Stimulated activated CD4-positive, alpha-beta T cell treated with anti-CD3 and anti-CD28 coated beads, Interleukin-2, amount 100 ng/mL, for 4 hours (primary cell): Measurements from ENCODE around the gene EFNA5.

Source experiments
- DNase-seq: peaks from one replicate; pipeline ENCODE4 v3.0.0-alpha.2; 2020; ENCODE audit warnings: low read depth

Gene EFNA5

DNA sequence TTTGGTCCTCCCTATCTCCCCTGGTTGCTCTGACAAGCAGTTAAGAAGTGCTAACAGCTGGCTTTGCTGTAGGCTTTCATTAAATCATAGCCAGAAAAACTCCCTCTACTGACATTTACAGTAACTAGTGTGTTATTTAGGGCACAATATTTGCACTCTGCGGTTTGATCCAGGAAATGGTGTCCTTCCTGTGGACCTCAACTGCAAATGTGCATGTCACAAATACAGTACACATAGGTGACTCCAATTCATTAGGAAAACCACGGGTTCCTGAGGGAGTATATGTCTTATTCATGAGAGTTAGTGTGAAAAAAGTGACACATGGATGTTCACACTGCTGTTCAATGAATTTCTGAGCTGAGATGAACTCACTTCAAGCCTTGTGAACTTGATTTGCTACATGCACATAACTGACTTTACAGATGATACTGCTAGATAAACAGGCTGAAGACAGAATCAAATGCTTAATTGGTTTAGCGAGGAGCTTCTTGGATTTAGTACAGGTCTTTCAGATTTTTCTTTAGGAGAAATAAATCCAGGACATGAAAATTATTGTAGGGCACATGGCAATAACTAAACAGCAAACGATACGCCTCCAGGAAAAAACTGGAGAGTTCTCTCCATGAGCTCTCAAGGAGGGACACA is 281.5 kb downstream of the EFNA5 start:
- no peak for DNase-seq

DNA sequence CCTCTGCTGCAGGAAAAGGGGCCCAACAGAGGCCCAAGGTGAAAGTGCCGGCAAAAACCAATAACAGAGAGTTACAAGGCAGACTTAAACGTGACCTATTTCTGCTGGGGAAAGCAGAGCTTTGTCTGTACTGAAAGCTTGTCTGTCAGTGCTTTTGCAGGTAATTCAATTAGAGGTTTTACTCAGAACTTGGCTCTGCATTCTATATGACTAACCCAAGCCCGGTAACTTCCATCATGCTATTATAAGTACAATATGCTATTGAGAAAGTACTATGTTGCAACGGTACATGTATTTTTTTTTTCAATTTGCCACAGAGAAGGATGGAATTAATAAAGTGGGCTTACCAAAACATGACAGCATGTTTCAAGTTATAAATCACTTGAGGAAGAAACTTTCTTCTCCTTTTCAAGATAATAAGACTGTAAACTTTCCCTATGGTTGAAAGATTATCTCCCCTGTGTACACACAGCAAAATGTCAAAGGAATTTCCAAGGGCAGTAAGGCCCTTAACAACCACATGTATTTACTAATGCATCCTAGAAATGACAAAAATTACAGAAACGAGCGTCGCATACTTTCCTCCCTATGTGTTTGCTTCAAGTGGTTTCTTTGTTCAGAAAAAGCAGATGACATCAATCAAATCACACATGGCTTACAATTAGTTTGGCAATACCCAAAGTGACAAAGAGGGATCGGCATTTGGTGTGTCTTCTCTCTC is 282.4 kb downstream of the EFNA5 start:
- DNase-seq, result no peak

DNA sequence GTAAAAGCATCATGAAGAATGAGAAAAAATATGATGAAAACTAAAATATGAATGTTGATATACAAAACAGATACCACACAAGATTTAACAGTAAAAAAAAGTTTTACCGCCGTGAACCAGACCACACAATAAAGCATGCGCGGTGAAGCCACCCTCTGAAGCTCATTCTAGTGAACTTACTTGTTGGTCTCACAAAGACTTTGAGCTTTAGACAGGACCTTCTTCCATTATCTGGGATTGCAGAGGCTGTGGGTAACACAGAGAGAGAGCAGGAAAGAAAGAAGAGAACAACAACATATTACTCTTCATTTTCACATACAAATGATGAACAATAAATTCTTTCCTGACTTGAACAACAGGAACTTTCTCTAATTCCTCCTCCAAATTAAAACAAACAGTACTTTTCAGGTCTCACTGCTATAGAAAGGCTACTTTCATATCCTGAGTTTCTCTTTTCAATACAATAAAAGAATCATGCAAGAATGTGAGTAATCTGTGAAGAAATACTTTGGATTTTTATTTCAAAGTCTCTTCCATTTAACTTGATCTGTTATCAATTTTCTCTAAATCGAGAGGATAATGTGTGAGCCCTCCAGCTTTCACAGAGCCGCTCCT is 283.1 kb downstream of the EFNA5 start:
- no peak for DNase-seq

DNA sequence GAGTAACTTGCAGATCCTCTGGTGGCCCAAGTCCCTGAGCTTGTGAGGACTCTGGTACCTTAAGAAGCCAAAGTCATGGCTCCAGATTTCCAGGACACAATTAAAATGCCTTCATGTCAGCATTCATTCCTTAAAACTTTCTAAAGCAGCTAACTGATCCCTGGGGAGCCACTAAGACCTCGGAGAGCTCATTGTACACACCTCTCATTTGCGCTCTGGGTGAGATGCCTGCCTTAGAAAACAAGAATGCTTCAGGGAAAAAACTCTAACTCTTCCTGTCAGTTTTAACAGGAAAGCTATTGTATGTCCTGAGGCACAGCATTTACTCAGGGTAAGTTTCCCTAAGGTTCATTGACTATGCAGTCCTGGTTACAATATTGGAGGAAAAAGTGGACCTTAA is 285.0 kb downstream of the EFNA5 start:
- DNase-seq, result no peak

DNA sequence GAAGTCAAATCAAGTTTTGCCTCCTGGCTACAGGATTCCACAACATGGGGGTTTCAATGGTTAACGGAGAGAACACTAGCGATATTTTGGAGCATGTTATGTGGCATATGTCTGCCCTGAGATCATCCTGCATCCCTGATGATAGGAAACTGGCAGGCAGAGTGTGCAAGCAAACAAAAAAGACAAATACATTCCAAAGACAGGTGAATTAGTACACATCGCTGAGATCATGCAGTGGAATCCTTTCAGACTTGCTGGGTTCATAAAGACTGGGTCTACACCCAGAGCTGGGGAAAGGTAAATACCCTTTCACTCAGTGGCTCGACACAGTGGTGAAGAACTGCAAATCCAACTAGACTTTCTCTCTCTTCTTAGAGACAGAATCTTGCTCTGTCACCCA is 286.5 kb downstream of the EFNA5 start:
- no peak for DNase-seq

DNA sequence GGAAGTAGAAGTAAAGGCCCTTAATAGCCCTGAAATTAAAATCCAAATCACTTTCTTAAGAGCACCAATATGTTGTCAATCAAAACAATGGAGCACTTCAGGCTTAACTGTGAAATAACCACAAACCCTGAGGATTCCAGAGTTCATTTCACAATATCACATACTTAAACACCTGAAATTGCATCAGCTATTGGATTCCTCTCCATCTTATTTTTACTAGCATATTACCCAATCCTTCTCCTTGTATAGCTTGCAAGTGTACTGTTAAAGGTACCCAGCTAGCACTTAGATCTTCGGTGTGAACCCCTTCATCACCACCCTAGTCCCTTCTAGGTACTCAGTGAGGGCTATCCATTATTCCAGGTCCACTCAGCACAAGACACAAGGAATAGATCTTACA is 287.3 kb downstream of the EFNA5 start:
- DNase-seq, result no peak

DNA sequence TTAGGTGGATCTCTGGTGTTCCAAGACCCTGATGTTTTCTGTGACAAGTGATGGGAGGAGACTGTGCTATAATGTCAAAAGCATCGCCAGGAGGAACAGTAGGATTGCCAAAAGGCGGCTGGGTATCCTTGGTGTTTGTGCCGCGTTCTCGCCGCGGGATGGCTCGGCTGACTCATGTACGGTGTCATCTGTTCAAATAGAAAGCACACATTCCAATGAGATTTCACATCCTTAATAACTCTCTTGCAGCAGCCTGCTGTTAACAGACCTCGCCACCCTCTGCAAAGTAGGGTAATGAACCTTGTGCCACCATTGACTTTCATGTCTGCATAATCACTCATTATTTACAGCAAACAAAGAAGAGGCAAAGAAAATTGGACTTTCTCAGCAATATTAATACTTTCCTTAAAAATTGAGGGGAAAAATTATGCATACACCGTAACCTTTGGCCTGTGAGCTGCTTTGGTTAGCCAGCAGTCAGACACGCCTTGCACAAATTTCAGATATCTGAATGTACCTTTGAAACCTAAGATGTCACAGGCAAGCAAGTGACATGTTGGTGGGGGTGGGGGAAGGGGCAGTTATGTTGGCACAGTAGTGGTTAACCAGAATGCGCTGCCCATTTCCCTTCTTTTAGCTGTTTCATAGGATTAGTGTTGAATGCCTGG is 289.4 kb downstream of the EFNA5 start:
- no peak for DNase-seq

DNA sequence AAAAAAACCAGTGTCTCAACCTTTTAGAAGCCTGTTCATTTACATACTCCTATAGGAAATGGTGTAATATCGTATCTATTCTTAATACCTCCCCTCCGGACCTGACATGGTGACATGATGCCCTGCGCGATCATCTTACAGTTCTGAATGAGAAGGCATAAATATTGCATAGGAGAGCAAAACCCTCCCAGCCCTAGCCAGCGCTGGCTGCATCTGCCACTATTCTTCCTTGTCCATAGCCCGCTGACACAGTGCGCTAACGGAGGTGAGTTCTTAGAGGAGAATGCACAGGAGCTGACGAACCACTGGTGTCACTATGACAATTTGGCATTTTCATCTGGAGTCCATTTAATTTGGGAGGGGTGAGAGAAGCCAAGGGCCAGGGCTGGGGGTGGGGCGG is 290.1 kb downstream of the EFNA5 start:
- no peak for DNase-seq

DNA sequence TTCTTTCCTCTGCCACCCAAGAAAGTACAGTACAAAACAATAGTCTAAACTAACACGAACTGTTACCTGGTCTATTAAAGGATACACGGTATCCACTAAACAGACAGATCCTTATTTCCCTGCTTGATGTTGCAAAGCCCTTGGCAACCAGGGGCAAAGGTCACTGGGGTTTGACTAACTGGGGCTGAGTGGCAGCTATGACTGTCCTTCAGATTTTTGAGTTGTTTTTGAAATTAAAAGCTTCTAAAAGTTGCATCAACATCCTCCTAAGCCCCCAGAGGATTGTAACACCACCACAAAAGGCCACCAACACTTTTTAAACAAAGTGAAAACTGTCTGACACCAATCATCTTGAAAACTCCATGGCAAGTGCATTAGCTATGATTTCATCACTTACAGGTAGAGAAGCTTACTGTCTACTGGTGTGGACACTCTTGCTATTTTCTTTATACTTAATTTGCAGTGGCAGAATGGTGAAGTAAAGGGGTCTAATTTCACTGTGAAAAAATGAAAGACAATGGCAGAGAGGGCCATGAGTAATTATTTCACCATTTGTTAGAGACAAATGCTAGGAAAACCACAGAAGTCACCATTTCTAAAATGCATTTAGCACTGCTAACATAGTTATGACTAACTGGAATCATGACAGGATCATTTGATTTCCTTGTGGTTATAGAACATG is 292.4 kb downstream of the EFNA5 start:
- DNase-seq, result no peak

DNA sequence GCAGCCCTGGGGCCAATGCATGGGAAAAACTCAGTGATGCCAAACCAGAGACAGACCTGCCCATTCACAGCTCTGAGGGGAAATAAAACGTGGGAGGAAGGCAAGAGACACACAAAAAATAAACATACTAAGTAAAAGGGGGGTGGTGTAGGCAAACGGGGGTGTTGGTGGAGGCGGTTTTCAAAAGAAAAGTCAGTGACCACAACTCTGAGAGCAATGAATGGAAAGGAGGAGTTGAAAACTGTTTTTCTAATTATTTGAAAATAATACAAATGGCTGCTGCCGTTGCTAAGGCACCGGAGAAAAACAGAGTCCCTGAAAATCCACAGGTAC is 293.5 kb downstream of the EFNA5 start:
- no peak for DNase-seq

DNA sequence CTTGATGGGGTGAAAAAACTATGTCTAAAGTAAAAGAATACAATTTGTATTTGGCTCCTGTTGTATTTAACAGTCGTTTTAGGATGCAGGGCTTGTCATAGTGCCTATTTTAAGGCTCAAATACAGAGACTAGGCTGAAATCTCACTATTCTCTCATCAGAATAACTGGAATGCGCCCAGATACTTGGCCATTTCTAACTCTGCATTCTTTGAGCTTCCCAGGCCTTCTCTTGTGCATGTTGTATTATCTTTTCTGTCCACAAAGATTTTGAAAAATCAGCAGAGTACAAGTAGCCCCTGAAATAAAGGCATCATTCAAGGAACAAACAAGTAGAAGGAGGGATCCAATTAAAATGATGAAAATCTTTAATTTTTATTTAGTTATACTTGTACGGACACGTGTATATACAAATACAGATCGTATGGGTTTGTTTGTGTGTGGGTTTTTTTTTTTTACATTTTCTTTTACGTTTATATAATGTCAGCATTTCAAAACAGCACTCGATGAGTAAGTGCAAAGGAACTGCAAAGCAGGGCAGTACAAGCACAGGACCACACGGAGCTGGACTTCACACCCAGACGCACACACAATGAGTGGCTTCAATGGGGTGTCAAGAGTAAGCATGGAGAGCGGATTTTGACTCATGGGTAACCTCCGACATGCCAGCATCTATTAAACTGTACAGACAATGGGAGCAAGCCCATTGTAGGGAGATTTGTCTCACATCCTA is 294.0 kb downstream of the EFNA5 start:
- DNase-seq, result no peak

DNA sequence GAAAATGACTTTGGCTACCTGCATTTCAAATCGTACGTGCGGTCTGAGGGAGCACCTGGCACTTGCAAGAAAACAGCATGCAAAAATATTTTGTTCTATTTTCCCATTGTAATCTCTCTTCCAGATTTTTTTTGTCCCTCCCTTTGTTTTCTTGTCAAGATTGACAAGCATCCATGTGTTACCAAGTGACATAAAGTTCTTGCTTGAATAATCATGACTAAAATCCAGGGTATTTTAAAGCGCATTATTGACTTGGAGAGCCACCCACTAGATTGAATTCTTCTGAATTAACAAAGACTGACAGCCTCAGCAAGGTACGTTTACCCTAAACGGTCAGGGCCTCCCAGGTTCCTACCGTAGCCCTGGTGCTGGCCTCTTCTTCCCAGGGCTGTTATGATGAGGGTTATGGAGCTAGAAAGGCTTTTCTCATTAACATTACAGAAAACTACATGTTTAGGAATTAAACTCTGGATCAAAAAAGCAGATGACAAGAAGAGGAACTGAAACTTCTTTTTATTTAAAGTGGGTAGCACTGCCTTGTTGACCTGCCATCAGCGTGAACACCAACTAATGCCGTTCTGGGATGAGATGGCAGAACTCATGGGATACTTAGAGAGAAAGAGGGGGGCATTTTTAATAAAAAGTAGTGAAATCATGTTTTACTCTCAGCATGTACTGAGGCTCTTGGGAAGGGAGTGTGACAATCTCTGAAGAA is 297.0 kb downstream of the EFNA5 start:
- DNase-seq, result no peak

DNA sequence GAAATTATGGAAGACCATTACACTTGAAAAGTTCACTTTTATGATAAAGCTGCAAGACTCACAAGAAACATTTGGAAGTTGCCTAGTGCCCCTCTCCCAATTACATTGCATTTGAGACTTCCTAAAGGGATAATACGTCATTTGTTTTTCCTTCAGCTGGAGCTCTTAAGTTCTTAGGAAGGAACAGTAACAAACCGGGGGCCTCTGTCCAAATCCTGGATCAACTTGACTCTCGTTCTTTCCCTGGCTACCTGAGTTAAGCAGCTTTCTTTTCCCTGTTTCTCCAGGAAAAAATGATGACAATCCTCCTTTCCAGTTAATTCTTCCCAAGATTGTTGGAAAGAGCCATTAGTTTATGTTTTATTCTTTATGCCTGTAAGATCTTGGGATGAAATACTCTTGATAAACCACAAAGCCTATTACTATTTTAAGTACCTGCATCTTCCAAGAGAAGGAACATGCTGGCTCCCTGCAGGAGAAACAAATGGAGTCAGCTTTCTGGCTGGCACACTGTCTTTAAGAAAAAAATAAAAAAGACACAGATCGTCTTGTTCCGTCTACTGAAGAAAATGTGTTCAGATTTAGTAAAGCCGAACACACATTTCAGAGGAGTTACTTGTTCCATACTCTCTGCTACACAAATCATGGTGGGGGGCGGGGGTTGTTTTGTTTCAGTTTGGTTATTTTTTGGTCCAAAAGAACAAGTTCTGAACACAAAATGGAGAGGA is 297.9 kb downstream of the EFNA5 start:
- no peak for DNase-seq

DNA sequence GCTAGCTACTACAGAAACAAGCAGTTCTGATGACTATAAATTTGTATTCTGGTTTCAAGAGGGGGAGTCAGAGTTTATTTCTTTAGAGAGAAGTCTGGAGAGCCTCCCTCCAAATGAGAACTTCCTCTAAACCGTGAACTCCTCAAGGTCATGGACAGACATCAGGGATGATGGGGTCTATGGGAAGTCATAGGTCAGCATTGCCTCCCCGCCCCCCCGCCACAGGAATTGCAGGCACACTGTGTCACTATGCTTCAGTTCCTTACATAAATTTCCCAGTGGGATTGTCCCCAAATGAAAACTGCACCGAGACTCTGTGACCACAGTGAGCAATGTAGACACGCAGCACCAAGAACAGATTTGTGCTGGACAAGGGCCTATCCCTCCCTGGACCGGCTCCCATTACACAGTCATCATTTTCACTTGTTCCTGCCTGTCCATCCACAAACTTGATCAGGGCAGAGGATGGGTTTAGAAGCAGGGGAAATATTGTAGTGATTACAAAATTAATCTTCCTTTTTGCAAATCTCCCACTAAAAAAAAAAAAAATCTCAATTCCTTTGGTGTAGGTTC is 300.3 kb downstream of the EFNA5 start:
- DNase-seq, result no peak

DNA sequence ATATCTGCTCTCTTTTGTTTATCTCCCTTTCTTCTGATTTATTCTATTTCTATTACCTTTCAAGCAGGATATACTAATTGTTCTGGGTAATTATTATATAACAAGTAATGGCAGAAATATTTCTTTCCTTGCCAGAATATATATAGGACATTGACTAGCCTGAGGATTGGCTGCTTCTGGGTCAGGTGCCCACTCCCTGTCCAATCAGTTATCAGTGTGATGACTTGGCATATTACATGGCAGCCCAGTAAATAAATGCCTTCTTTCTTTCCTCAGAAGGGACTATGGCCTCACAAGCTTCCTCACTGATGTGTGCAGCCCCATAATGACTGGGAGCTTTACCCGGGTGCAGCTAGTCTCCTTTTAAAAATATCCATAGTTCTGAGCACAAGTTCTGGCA is 301.1 kb downstream of the EFNA5 start:
- DNase-seq, result no peak

DNA sequence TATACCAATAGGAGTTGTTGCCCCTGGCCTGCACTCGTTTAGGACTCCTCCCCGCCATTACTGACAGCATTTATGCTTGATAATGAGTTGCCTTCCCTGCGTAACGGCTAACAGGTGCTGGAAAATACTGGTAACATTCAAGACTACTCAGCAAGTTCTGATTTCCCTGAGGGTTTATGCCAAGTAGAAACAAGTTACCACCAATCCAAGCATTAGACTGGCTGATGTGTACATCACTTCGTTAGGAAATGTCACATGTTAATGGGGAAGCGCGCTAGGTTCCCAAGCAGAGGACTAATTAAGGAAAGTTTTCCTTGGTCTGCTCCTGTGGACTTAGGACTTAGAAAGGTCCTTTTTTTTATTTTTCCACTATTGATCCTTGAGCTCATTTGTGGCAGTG is 302.1 kb downstream of the EFNA5 start:
- DNase-seq, result no peak

DNA sequence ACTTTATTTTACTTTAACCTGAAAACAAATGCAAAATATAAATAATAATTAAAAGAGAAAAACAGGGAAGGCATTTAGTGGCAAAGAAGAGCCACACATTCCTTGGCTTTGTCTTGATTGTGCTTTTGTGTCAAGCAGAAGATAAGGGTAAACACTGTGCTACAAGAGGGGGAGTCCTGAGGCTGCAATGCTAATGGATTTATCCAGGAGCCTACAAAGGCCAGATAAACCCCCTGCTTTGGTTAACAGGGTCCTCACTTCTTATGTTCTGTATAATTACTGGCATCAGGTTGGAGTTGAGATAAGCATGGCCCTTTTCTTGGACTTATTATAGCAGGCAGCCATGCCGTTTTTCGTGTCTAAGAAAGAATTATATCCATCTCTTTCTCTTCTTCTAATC is 302.8 kb downstream of the EFNA5 start:
- no peak for DNase-seq

DNA sequence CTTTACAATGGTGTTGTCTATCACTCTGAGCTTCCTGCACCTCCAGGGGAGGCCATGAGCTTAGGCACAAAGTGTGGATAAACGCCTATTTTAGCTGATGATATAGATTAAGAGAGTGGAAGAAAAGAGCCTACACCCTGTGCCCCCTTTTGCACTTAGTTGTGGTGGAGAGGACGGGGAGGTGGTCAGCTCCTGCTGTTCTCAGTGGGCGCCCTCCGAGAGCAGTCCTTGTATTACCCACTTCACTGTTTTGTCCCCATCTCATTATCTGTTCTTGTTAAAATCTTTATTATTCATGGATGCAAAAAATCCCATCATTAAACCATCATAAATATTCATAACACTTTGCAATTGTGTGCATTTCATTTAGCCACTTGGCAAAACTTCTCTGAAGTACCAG is 303.3 kb downstream of the EFNA5 start:
- no peak for DNase-seq

DNA sequence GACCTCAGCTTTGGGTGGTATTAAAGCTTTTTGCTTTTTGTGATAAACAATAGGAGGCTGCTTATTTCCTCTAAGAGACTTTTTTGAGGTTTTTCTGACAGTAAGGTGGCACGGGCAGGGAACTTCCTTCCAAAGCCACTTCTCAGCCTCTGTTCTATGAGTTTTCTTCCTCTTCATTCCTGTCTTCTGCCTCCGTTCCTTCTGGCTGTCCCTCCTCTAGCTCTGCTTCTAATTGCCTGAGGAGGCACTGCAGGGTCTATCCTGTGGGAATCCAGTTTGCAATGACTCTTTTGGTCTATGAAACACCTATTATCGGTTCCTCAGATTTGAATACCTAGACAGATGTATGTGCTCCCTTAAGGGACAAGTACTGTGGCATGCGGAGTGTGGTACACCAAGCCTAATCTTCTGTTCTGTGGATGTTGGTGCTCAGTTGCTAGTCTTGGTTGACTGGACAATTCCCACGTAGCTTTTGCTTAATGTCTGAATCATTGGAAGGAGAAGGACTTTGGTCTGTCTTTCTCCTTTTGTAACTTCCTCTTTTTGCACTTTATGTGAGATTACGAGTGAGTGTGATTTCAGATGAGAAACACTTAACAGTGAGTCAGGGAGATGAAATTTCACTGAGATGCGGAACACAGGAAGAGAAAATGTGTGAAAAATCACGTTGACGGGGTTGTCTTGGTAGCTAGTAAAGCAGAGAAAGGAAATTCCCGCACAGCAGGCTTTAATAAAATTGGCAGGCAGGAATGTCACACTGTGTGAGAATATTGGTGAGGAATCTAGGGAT is 305.2 kb downstream of the EFNA5 start:
- no peak for DNase-seq
